ENCODE measurements around the gene HELZ.

HELZ gene

GRCh38 chr17:67245073-67245693 lies at the start of gene HELZ (continued):
- TF ChIP-seq PRDM4 (tag by site-specific recombination; IDR thresholded peaks at IDR 0.05) (no peak), ZNF488 (tag by site-specific recombination; IDR thresholded peaks at IDR 0.05) (no peak), ZSCAN16 (tag by site-specific recombination; IDR thresholded peaks at IDR 0.05) (no peak), ZNF555 (tag by site-specific recombination; conservative IDR thresholded peaks at IDR 0.05) (no peak), ZNF223 (tag by site-specific recombination; IDR thresholded peaks at IDR 0.05) (no peak), ZNF311 (tag by site-specific recombination; IDR thresholded peaks at IDR 0.05; ENCODE audit: borderline replicate concordance) (no peak), KLF7 (tag by site-specific recombination; IDR thresholded peaks at IDR 0.05; ENCODE audit: borderline replicate concordance) (no peak), ZBTB49 (tag by site-specific recombination; IDR thresholded peaks at IDR 0.05; ENCODE audit: low read depth) (no peak), YY2 (tag by site-specific recombination; IDR thresholded peaks at IDR 0.05) (no peak), ZNF274 (IDR thresholded peaks at IDR 0.05; ENCODE audit: low read length) (no peak), ZNF274 (tag by site-specific recombination; IDR thresholded peaks at IDR 0.05; ENCODE audit: borderline replicate concordance) (no peak), ZNF146 (tag by site-specific recombination; IDR thresholded peaks at IDR 0.05) (no peak), OVOL3 (tag by site-specific recombination; IDR thresholded peaks at IDR 0.05) (no peak), PRDM6 (tag by site-specific recombination; IDR thresholded peaks at IDR 0.05) (no peak), ZNF280D (tag by site-specific recombination; IDR thresholded peaks at IDR 0.05) (no peak), ZNF639 (tag by site-specific recombination; IDR thresholded peaks at IDR 0.05) (no peak), OSR2 (tag by site-specific recombination; IDR thresholded peaks at IDR 0.05) (no peak), ZNF596 (tag by site-specific recombination; IDR thresholded peaks at IDR 0.05) (no peak), KLF9 (tag by site-specific recombination; IDR thresholded peaks at IDR 0.05; ENCODE audit: low read depth) (peak; percentile 65), ZNF473 (tag by site-specific recombination; IDR thresholded peaks at IDR 0.05) (no peak), ZNF423 (tag by site-specific recombination; IDR thresholded peaks at IDR 0.05) (no peak), ZNF558 (tag by site-specific recombination; IDR thresholded peaks at IDR 0.05) (no peak)
